HG03342 (cell line): ENCODE results near the gene FOXF1.

Source experiments
- ATAC-seq: cut with Tn5 transposase; IDR thresholded peaks from one replicate; pipeline ENCODE4 v1.9.1; 2021; ENCODE audit warnings: mild to moderate bottlenecking, moderate library complexity; ENCODE audit not compliant: unreplicated experiment

FOXF1 gene

GRCh38 chr16:86510465-86511261 lies at the start of gene FOXF1:
Gene FOXF1, plus strand, starts transcription at chr16:86510527. Its CDS starts 43 bp downstream, at chr16:86510570.
- no peak for ATAC-seq

GRCh38 chr16:86461037-86461436 lies 49.3 kb upstream of the FOXF1 start:
- no peak for ATAC-seq

GRCh38 chr16:86462334-86463084 lies 47.8 kb upstream of the FOXF1 start:
- ATAC-seq: no peak

- no peak for ATAC-seq
These were observed 46.3 kb upstream of the FOXF1 start for GRCh38 chr16:86464044-86464443.

- no peak for ATAC-seq
These were observed 44.9 kb upstream of the FOXF1 start for GRCh38 chr16:86465434-86465833.

- no peak for ATAC-seq
These were observed 43.5 kb upstream of the FOXF1 start for GRCh38 chr16:86466696-86467406.

- no peak for ATAC-seq
These were observed 42.8 kb upstream of the FOXF1 start for GRCh38 chr16:86467490-86467889.

GRCh38 chr16:86470964-86471363 lies 39.4 kb upstream of the FOXF1 start:
- ATAC-seq: no peak

- ATAC-seq: no peak
These were observed 38.4 kb upstream of the FOXF1 start for GRCh38 chr16:86471896-86472295.

- ATAC-seq: no peak
These were observed 38.0 kb upstream of the FOXF1 start for GRCh38 chr16:86472366-86472765.

- no peak for ATAC-seq
These were observed 33.3 kb upstream of the FOXF1 start for GRCh38 chr16:86476956-86477534.

- ATAC-seq: no peak
These were observed 32.7 kb upstream of the FOXF1 start for GRCh38 chr16:86477642-86478041.

- no peak for ATAC-seq
These were observed 31.5 kb upstream of the FOXF1 start for GRCh38 chr16:86478779-86479178.

GRCh38 chr16:86479419-86479818 lies 30.9 kb upstream of the FOXF1 start:
- ATAC-seq: no peak

- no peak for ATAC-seq
These were observed 29.9 kb upstream of the FOXF1 start for GRCh38 chr16:86480444-86480843.

- ATAC-seq: no peak
These were observed 28.7 kb upstream of the FOXF1 start for GRCh38 chr16:86481607-86482006.

- no peak for ATAC-seq
These were observed 26.1 kb upstream of the FOXF1 start for GRCh38 chr16:86484240-86484639.

- no peak for ATAC-seq
These were observed 24.6 kb upstream of the FOXF1 start for GRCh38 chr16:86485746-86486145.

GRCh38 chr16:86490859-86491639 lies 19.3 kb upstream of the FOXF1 start:
- no peak for ATAC-seq

- no peak for ATAC-seq
These were observed 18.7 kb upstream of the FOXF1 start for GRCh38 chr16:86491640-86492023.
